ENCODE results near the gene LCE2D.
"Not testable (repeated sequence)": the region's sequence is repeated elsewhere in the genome, so short reads cannot be mapped to it uniquely, and the experiment has no call there.

Gene LCE2D, protein sequence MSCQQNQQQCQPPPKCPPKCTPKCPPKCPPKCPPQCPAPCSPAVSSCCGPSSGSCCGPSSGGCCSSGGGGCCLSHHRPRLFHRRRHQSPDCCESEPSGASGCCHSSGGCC

DNA sequence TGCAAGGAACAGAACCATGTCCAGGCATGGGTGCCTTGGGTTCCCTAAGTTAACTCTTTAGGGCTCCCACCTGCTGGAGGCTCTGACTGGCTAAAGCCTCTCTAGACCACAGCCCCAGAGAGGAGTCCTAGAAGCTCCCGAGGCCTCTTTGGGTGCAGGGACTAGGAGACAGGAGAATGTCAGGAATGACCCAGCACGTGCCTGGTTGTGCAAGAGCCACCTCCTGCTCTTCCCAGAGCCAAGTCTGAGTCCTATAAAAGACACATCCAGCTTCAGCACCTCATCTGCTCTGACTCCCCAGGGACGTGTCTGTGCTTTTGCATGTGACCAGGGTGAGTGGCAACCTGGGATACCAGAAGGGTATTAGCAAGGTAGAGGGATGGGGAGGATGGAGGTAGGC is at the start of gene LCE2D:
Gene LCE2D, plus strand, starts transcription at position 283 of the 400 bp plus-strand sequence. CDS start 726 bp downstream, outside the sequence.
- no peak within 1 kb of the TSS for H3K4me3 ChIP-seq (ENCODE audit: low read depth, low read length)

DNA sequence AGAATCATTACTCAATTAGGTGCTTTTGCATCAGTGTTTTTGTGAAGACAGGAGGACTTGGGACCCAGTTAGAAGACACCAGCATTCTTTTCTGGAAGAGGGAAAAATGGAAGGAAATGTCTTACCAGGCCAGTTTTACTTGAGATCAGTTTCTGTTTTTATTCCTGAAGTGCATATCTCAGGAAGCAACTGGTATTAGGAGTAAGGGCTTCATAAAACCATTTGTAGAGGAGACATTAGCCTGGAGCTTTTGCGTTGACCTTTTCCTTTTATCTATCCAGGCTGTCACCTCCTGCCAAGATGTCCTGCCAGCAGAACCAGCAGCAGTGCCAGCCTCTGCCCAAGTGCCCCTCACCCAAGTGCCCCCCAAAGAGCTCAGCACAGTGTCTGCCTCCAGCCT is 49.7 kb upstream of the LCE2D start, which contains the start of gene LCE3B:
Gene LCE3B, plus strand, starts transcription at position 301 of the 400 bp plus-strand sequence. Its CDS starts 0 bp downstream, at position 301.
- no peak within 1 kb of the TSS for H3K4me3 ChIP-seq (ENCODE audit: low read depth, low read length)

DNA sequence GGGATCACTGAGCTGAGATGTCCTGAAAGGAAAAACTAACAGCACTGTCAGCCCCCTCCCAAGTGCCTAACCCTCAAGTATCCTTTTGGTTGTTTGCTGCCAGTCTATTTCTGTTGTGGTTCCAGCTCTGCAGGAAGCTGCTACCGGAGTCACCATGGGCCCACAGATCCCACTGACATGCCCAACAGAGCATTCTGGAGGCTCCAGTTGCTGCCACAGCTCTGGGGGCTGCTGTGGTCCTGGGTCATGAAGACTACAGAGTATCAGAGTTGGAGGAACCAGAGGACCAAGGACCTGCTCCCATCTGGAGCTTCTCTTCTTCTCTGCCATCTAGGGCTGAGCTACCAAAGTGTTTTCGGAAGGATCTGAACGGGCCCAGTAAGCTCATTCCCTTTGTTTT is 41.2 kb upstream of the LCE2D start:
- H3K4me3 ChIP-seq (ENCODE audit: low read depth, low read length) = no peak overlapping the region

DNA sequence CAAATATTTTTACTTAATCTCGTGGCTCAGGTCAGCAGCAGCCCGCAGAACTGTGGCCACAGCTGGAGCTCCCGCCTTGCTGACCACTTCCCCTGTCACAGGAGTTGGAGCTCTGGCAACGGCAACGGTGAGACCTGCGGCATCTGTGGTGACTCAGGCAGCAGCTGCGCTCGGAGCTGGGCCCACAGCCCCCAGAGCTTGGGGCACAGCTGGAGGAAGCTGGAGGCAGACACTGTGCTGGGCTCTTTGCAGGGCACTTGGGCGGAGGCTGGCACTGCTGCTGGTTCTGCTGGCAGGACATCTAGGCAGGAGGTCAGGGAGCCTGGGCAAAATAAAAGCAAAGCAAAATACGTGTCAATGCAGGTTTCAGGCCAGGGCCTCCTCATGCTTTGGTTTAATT is 40.4 kb upstream of the LCE2D start, which contains the start of gene LCE3A:
Gene LCE3A, minus strand, starts transcription at position 301 of the 400 bp plus-strand sequence. Its CDS starts 0 bp downstream, at position 301.
- H3K4me3 ChIP-seq (ENCODE audit: low read depth, low read length) = no peak within 1 kb of the TSS

DNA sequence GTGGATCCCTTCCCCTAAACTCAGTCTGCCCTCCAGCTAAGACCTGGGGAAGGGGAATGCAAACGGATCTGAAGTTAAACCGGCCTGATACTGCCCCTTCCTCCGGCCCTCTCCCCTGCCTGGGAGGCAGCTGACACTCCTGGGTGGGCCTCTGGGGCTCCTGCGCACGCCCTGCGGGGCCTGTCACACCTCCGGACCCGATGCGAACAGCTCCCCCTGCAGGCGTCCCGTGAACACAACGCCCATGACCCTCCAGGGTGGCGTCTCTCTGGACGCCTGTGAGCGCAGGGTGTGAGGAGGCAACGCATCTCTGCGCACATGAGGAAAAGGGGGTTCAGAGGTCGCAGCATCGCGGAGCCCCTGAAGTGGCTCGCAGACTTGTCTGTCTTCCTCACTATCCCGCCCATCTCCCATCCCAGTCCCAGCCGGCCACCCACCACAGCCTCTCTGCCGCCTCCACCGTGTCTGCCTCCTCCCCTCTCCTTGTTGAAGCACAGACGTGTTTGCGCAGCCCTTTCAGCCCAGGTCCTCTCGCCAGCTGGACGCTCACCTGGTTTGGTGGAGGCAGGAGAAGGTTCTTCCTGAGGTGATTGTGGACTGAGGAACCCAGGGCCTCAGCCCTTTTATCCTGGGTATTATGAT is 39.9 kb upstream of the LCE2D start:
- no peak overlapping the region for H3K4me3 ChIP-seq (ENCODE audit: low read depth, low read length)

DNA sequence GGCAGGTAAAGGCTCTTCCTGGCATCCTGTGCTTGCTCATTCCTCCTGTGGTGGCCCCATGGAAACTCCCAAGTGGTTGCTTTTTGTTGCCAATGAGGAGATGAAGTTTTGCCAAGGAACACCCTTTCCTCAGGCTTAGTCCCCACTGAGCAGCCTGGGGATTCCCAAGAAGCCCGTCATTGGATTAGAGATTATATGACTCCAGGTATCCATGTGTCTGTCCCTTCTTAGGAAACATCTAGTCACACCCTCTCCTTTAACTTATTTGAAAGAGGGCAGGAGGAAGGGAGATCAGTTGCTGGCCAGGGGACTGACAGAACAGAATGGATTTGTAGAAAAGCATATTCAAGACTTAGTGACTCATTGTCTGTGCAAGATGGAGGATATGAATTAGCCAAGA is 36.4 kb upstream of the LCE2D start:
- no peak overlapping the region for H3K4me3 ChIP-seq (ENCODE audit: low read depth, low read length)

DNA sequence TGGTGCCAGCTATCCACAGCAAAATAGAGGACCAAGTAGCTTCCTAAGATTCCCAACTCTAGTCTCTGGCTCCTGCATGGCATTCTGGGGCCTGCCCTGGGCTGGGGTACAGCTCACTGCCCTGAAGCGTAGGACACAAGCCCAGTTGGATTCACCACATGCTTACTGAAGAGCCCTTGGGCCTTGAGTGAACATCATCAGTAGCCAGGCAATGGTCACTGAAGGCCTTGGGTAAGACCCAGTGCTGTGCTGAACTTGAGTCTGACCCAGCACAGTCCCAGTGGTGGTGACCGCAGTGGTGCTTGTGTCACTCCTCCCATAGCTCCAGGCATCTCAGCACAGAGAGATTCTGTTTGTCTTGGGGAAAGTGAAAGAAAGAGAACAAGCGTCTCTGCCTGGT is 32.6 kb upstream of the LCE2D start:
- H3K4me3 ChIP-seq (ENCODE audit: low read depth, low read length) = no peak overlapping the region

DNA sequence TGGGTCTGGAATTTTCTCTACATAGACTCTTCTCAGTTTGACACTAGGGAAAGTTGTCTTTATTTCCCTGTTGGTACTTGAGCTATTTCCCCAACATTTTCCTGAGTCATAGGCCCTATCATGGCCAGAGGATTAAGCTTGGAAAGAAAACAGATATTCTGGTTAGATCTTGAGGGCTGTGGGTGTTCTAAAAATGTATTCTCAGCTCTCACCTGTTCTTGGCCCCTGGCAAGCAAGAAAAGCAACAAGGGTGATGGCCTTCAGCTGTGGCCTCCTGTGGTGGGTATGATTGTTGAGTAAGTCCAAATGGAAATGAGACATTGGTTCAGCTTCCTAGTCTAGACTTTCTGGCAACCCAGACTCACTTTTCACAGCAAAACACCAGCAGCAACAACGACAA is 22.8 kb upstream of the LCE2D start:
- no peak overlapping the region for H3K4me3 ChIP-seq (ENCODE audit: low read depth, low read length)

DNA sequence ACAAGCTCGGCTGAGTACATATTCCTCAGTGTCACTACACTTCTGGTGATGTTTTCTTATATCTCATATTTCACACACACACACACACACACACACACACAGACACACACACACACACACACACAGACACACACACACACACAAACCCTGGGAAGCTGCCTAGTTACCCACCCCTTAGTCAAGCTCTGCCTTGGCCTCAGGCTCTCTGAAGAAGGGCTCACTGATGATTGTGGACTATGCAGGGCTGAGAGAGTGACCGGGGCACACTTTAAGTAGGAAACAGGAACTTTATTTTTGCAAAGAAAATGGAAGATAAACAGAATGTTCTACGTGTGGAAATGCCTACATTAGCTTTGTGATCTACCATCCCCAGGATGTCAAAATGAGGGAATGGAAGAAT is 19.2 kb upstream of the LCE2D start:
- no peak overlapping the region for H3K4me3 ChIP-seq (ENCODE audit: low read depth, low read length)

DNA sequence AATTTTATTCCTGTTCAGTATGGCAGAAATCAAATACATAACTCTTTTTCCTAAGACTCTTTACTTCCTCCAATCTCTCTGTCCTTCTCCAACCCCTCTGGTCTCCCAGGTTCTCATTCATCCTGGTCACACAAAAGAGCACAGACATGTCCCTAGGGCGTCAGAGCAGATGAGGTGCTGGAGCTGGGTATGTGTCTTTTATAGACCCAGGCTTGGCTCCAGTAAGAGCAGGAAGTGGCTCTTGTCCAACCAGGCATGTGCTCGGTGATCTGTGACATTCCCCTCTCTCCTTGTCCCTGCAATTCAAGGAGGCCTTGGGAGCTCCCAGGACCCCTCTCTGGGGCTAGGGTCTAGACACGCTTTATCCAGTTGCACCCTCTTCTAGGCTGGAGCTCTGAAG is 18.0 kb upstream of the LCE2D start:
- H3K4me3 ChIP-seq (ENCODE audit: low read depth, low read length) = no peak overlapping the region

DNA sequence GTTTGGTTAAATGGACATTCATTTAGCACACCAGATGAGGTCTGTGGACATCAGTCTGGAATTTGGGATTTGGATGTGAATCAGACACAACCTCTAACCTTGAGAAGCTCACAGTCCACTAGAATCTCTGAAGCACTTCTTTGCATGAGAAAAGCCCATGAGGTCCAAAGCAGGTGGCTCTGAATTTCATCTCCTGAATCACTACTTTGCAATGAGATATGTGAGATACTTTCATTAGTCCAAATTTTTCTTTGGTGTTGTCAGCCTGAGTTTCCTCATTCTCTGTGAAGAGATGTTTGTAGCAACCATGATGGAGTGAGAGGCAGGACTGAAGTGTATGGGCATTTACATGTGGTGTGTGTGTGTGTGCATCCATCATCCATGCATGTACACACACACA is 16.5 kb upstream of the LCE2D start:
- H3K4me3 ChIP-seq (ENCODE audit: low read depth, low read length) = no peak overlapping the region

DNA sequence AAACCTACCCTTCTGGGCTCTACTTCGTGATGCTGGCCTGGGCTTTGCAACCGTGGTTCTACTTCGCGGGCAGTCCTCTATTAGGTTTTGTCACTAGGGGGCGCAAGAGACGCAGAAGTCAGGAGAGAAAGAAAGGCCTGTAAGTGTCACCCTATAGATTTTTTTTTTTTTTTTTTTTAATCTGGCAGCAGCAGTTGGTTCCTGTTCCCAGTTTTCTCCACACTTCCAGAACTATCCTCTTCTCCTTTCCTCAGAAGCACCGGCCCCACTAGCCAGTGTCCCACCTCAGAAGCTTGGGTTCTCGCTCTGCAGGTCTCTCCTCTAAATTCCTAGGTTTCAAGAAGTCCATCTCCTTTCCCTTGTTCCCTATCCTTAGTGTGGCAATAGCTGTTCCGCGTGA is 9.1 kb upstream of the LCE2D start:
- no peak overlapping the region for H3K4me3 ChIP-seq (ENCODE audit: low read depth, low read length)

DNA sequence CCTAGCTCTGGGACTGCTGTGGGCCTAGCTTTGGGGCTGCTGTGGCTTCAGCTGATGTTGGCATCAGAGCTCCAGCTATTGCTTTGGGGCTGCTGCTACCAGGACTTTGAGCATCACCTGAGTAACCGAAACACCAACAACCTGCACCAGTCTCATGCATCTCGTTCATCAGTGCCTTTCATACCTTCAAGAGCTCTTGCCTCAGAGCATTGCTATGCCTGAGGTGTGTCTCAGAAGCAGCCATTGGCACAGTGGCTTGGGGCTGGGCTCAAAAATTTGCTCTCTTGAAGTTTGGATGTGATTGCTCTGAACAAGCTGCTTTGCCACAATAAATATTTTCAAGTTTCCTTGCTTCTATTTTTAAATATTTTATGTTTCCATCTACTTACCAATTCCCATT is 6.7 kb upstream of the LCE2D start:
- H3K4me3 ChIP-seq (ENCODE audit: low read depth, low read length) = no peak overlapping the region

DNA sequence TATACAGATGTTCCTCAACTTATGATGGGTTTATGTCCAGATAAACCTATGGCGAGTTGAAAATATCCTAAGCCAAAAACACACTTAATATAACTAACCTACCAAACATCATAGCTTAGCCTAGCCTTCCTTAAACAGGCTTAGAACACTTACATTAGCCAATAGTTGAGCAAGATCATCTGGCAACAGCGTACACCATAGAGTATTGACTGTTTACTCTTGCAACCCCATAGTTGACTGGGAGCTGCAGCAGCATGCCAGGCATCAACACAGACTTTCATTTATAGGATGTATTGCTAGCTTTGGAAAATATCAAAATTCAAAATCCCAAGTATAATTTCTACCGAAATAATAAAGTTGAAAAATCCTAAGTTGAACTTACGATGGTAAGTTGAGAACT is 5.5 kb upstream of the LCE2D start:
- H3K4me3 ChIP-seq (ENCODE audit: low read depth, low read length) = no peak overlapping the region

DNA sequence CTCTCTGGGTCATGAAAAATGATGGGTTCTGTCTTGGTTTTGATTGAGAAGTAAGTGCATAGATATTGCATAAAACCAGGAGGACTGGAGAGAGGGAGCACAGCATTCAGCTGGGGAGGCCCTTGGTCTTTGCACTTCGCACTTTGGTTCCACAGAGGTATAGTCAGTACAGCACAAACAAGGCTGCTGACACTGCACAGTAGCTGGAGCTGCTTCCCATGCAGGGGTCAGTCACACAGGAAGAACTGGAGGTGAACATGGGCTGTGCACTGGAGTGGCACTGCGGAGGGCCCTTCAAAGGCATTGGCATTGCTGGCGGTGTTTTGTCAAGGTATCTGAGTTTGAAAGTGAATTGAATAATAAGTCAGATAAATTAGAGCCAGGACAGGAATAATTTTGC is 4.5 kb upstream of the LCE2D start:
- H3K4me3 ChIP-seq (ENCODE audit: low read depth, low read length) = no peak overlapping the region

DNA sequence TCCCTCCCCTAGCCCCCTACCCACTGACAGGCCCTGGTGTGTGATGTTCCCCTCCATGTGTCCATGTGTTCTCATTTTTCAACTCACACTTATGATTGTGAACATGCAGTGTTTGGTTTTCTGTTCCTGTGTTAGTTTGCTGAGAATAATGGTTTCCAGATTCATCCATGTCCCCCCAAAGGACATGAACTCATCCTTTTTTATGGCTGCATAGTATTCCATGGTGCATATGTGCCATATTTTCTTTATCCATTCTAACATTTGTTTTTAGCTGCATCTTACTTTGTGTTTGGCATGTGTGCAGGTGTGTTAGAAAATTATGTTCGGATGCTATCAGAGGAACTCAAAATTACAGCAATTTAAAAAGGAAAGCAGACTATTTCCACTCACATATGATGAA is 3.0 kb downstream of the LCE2D start:
- not testable (repeated sequence) for H3K4me3 ChIP-seq (ENCODE audit: low read depth, low read length)

DNA sequence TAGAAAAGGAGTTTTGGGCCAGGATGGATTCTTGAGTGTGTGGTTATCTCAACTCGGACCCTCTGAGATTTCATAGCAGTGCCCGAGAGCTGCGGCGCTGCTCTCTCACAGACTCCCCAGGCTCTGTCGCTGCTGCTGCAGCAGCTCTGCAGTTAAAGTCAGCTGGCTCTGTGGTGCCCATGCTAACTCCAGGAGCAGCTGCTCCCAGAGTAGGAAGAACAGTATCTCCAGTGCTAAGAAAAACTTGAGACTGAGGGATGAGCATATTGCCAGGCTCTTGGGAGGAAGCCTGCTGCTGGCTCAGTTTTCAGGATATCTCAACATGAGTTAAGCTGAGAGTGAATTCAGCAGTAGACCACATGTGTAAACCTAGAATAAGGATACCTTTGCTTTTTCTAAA is 4.5 kb downstream of the LCE2D start:
- H3K4me3 ChIP-seq (ENCODE audit: low read depth, low read length) = no peak overlapping the region

DNA sequence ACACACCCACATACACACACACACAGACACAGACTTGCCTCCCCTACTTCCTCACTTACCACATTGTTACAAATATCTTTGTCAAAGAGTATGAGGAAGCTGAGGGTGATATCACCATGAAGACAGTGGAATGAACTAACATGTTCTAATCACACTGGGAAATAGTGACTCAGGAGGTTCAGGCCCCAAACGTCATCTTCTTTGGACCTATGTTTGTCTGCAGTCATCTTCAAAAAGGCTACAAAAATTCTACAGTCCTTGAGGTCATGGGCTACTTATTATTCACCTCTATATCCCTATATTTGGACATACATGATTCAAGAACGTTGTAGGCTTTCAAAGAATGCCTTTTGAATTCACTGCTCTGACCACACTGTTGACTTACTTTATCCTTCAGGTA is 9.8 kb downstream of the LCE2D start:
- no peak overlapping the region for H3K4me3 ChIP-seq (ENCODE audit: low read depth, low read length)

DNA sequence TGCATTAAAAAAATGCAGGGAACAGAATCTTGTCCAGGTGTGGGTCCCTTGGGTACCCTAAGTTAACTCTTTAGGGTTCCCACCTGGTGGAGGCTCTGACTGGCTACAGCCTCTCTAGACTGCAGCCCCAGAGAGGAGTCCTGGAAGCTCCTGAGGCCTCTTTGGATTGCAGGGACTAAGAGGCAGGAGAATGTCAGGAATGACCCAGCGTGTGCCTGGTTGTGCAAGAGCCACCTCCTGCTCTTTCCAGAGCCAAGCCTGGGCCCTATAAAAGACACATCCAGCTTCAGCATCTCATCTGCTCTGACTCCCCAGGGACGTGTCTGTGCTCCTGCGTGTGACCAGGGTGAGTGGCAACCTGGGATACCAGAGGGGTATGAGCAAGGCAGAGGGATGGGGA is 11.8 kb downstream of the LCE2D start, which contains the start of gene LCE2C:
Gene LCE2C, plus strand, starts transcription at position 297 of the 400 bp plus-strand sequence. CDS start 737 bp downstream, outside the sequence.
- H3K4me3 ChIP-seq (ENCODE audit: low read depth, low read length) = not testable (repeated sequence)

DNA sequence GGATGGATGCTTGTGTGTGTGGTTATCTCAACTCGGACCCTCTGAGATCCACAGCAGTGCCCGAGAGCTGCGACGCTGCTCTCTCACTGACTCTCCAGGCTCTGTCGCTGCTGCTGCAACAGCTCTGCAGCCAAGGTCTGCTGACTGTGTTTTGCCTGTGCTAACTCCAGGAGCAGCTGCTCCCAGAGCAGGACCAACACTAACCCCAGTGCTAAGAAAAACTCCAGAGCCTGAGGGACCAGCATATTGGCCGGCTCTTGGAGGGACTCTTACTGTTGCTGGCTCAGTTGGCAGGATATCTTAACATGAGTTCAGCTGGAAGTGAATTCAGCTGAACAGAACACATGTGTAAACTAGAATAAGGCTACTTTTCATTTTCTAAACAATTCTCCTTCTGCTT is 16.3 kb downstream of the LCE2D start:
- no peak overlapping the region for H3K4me3 ChIP-seq (ENCODE audit: low read depth, low read length)

DNA sequence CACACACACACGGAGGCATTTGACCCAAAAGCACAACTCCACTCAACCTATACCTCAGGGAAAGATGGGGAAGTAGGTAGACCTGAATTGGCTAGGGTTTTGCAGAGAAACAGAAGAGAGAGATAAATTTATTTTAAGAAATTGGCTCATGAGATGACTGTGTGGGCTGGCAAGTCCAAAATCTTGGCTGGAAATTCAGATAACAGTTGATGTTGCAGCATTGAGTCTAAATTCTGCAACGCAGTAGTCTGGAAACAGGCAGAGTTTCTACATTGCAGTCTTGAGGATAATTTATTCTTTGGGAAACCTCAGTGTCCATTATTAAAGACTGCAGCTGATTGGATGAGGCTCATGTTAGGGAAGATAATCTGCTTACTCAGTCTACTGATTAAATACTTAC is 18.4 kb downstream of the LCE2D start:
- no peak overlapping the region for H3K4me3 ChIP-seq (ENCODE audit: low read depth, low read length)

DNA sequence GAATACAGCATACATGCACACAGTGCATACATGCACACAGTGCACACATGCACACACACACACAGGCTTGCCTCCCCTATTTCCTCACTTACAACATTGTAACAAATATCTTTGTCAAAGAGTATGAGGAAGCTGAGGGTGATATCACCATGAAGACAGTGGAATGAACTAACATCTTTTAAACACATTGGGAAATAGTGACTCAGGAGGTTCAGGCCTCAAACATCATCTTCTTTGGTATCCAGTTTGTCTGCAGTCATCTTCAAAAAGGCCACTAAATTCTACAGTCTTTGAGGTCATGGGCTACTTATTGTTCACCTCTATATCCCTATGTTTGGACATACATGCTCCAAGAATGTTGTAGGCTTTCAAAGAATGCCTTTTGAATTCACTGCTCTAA is 20.7 kb downstream of the LCE2D start:
- H3K4me3 ChIP-seq (ENCODE audit: low read depth, low read length) = no peak overlapping the region

DNA sequence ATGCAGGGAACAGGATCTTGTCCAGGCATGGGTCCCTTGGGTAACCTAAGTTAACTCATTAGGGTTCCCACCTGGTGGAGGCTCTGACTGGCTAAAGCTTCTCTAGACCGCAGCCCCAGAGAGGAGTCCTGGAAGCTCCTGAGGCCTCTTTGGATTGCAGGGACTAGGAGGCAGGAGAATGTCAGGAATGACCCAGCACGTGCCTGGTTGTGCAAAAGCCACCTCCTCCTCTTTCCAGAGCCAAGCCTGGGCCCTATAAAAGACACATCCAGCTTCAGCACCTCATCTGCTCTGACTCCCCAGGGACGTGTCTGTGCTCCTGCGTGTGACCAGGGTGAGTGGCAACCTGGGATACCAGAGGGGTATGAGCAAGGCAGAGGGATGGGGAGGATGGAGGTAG is 22.6 kb downstream of the LCE2D start, which contains the start of gene LCE2B:
Gene LCE2B, plus strand, starts transcription at position 301 of the 400 bp plus-strand sequence. CDS start 721 bp downstream, outside the sequence.
- H3K4me3 ChIP-seq (ENCODE audit: low read depth, low read length) = not testable (repeated sequence)

All from iPS-11a (cell line).